Fibroblast of skin of left biceps (primary cell): ENCODE data around the gene SETD7.
"Not testable (repeated sequence)": the region's sequence is repeated elsewhere in the genome, so short reads cannot be mapped to it uniquely, and the experiment has no call there.

Experiments
- DNase-seq, 2 experiments: peaks; one replicate each; pipeline ENCODE4 v3.0.0-alpha.2; 2013; ENCODE audit warnings: low read depth in 2 of 2

The SETD7 gene

DNA sequence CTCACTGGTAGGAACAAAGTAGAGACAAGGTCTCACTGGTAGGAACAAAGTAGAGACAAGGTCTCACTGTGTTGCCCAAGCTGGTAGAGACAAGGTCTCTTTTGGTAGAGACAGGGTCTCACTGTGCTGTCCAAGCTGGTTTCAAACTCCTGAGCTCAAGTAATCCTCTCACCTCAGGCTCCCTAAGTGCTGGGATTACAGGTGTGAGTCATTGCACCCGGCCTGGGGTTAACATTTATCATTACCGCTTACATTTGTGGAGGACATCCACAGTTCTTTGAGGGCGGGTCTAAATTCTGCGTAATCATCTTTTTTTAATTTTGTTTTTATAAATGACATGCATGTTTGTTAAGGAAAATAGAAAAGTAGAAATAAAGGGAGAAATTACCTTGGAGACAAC, 90.1 kb downstream of the SETD7 start:
- no peak for DNase-seq

DNA sequence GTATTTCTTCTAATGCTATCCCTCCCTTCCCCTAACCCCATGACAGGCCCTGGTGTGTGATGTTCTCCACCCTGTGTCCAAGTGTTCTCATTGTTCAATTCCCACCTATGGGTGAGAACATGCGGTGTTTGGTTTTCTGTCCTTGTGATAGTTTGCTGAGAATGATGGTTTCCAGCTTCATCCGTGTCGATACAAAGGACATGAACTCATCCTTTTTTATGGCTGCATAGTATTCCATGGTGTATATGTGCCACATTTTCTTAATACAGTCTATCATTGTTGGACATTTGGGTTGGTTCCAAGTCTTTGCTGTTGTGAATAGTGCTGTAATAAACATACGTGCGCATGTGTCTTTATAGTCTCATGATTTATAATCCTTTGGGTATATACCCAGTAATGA, 91.5 kb downstream of the SETD7 start:
- not testable (repeated sequence) for DNase-seq

DNA sequence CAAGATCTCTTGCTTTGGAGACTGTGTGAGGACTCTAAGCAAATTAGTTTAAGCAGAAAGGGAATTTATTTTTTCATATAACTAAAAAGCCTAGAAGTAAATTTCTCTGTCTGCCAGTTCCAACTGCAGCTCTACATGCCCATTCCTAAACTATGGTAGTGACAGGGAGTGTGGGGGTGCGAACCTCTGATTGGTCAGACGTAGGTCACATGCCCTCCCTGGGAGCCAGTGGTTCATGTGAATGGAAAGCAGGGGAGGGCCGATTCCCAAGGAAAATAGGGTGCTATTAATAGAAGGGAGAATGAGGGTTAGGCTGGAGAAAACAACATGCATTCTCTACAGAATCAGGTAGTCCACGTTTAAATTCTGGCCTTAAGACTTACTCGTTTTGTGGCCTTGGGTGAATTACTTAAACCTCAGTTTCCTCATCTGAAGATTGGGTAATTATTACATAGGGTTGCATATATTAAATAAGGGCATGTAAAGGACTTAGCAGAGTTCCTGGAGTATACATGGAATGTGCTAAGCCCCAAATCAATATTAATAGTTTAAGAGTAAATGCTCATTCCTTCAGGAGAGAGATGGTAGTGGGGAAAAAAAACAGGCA, 94.9 kb downstream of the SETD7 start:
- DNase-seq: no peak

DNA sequence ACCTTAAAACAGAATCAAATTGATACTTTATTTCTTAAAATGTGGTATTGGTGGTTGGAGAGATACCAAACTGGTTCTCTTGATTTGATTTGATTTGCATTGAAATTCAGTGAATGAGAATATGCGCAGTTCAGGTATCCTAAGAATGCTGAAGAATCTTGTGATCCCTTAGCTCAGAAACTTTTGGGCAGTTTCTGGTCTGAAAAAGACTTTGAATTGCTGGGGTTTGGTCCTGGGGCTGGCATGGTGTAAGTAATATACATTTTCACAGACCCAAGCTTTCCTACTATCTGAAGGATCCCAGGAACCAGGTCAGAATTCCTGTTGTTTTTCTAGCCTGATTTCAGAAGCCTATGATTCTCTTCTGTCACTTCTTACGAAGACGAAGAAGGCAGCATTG, 95.5 kb downstream of the SETD7 start:
- no peak for DNase-seq

DNA sequence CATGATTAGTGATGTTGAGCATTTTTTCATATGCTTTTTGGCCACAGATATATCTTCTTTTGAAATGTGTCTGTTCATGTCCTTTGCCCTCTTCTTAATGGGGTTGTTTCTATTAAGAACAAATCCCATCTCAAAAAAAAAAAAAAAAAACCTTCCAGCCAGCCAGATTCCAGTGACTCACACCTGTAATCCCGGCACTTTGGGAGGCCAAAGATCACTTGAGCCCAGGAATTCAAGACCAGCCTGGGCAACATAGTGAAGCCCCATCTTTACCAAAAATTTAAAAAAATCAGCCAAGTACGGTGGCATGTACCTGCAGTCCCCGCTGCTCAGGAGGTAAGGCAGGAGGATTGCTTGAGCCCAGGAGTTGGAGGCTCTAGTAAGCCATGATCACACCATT, 97.0 kb downstream of the SETD7 start:
- DNase-seq: no peak

DNA sequence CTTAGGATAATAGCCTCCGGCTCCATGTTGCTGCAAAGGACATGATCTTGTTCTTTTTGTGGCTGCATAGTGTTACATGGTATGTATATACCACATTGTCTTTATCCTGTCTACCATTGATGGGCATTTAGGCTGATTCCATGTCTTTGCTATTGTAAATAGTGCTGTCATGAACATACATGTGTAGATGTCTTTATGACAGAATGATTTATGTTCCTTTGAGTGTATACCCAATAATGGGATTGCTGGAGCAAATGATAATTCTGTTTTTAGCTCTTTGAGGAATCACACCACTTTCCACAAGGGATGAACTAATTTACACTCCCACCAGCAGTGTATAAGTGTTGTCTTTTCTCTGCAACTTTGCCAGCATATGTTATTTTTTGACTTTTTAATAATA, 97.5 kb downstream of the SETD7 start:
- DNase-seq: no peak

DNA sequence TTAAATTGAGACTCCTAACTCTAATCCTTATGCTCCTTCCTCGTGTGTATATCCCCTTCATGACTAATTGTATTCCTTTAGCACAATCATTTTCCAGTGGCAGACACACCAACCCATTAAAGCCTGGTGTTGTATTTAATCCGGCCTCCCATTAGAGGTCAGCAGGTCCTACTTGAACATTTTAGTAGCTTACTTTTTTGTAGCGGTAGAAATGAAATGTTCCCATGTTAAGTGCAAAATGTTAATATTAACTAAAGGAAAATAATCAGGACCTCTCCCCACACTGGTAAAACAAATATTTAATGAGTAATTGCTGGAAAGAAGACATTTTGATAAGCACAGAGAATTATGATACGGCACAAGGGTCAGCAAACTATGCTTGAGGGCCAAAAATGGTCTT, 98.7 kb downstream of the SETD7 start:
- DNase-seq: no peak

DNA sequence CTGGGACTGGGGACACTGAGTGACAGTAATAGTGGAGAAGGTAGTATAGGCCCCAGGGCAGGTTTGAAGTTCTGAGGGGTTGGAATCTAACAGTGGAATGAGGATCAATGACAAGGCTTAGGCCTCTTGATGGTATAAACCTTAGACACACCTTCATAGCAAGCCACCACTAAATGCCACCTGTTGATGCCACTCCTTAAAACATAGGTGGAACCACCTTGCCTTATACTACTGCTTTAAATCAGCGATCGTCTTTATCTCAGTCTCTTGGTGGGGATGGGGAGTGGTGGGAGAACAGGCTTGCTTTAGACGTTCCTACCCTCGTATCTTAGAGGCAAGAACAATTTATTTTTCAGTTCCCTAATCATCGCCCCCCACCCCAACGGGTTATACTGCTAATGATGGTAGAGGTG, 100.9 kb downstream of the SETD7 start:
- DNase-seq: no peak

DNA sequence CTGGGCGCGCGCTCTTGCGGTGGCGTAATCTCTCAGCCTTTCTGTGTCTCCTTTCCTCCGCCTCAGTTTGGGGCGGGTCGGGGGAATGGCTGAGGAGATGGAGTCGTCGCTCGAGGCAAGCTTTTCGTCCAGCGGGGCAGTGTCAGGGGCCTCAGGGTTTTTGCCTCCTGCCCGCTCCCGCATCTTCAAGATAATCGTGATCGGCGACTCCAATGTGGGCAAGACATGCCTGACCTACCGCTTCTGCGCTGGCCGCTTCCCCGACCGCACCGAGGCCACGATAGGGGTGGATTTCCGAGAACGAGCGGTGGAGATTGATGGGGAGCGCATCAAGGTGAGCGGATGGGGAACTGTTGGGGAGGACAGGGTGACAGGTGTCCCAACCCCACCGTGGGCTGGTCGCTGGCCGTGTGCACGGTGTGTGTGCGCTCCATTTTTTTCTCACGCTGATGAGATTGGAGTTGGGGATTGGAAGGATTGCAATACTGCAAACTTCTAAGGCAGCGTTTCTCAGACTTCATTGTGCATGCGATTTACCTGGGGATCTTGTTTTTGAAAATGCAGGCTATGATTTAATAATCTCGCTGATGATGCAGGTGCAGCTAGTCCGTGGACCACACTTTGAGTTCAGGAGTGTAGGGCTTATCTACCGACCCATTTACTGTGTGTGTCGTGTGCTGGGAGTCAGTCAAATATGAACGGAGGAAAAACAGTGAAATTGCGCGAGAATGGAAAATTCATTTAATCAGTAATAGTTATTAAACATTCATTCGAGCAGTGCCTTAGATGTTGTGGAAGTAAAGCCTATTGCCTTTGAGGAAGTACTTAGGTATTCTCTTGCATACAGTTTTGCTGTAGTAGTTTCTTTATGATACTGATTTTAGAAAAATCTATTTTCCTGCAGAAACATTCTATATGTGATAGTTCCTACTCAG, 101.6 kb downstream of the SETD7 start, which contains the start of gene RAB33B:
Gene RAB33B, plus strand, starts transcription at position 11 of the 935 bp plus-strand sequence. Its CDS starts 75 bp downstream, at position 86.
- no peak for DNase-seq

DNA sequence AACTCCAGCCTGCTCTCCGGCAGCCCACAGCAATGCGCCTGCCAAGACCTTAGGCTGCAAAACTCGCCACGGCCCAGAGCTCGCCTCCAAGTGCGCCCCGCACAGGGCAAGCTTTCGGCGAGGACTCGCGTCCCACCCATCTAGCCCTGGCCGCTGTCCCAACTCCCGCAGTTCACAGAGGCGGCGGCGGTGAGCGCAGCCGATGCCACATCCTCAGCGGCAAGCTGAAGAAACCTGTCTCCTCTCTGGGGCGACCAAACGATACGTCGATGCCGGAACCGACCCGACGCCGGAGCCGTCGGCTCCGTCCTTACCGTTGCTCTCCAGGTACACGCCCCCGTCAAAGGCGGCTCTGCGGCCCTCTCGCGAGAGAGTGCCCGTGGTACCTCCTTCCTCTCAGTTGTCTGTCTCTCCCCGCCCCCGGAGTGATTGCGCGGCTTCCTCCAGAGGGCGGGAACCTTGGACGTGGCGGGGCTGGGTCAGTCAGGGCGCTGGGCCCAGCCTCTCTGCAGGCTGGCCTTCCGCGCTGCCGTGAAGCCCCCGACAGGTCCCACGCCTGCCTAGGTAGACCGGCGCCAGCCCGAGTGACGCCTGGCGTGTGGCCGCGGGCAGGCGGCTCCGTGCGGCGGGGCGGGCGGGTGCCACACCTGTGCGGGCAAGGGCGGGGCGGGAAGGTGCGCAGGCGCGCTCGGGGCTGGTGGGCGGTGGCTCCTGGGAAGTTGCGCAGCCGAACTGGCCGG, 102.5 kb downstream of the SETD7 start:
- peak; percentile 94 for DNase-seq

DNA sequence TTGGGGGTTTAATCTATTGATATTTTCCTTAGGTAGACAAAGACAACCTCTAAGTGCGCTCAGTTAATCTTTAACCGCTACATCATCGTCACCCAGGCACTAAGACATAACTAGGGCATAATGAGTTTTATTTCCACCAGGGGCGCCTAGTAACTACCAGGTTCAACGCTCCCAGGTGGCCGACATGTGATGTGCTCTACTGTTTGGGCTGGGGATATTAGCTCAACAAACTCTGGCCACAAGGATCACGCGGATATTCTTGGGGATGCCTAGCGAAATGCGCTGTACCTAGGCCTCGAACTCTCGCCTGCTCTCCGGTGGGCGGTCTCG, 103.0 kb downstream of the SETD7 start:
- DNase-seq: no peak

DNA sequence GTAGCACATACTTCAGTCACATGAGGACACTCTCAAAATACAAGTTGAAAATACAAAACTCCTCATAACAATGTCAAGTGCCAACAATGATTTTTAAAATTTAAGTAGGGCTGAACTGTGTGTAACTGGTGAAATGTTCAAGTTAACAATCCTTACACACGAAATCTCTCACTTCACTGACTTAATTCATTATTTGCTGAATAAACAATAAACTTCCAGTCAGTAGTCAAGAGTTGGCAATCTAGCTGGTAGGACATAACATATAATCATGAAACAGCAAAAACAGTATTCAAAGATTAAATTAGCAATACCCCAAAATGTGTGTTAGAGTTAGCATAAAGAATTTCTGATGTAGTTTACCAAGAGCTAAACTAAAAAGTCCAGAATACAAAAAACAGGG, 104.0 kb downstream of the SETD7 start:
- no peak for DNase-seq

DNA sequence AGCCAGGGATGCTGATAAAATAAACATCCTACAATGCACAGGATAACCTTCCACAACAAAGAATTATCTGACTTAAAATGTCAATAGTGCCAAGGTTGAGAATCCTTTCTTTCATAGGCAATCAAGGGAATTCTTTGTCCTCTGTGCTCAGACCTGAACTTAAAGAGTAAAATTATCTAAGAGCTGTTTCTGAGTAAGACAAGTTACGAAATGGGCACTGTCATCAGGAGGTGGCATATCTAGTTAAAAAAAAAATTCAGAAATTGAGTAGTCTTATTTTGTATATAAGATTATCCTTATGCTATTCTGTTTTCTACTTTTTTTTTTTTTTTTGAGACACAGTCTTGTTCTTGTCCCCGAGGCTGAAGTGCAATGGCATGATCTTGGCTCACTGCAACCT, 105.4 kb downstream of the SETD7 start:
- no peak for DNase-seq

DNA sequence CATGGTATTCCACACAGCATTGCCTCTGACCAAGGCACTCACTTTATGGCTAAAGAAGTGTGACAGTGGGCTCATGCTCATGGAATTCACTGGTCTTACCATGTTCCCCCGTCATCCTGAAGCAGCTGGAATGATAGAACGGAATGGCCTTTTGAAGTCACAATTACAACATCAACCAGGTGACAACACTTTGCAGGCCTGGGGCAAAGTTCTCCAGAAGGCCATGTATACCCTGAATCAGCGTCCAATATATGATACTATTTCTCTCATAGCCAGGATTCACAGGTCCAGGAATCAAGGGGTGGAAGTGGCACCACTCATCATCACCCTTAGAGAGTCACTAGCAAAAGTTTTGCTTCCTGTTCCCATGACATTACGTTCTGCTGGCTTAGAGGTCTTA, 108.9 kb downstream of the SETD7 start:
- DNase-seq: not testable (repeated sequence)
